T-helper 2 cell treated with Interferon-gamma antibody and Interleukin-4, amounts not matched to agents 100 ng/mL and 5 ng/mL, for 36 hours (primary cell): ENCODE data around the gene FOXP1. TPM values are rescaled to one million over a fixed set of nuclear protein-coding genes. Genes with fewer than 3 reads are reported as not detected.

Experiments used
- intact Hi-C: fragments of 100-400 bp; cut with micrococcal nuclease; formaldehyde crosslinking; loops from one replicate; pipeline ENCODE4 v1.15.1; 2023
- total RNA-seq: library from RNA; stranded (reverse); gene quantifications from 2 replicates; pipeline ENCODE4 v1.2.3, GENCODE V29; 2022

Gene FOXP1
- total RNA-seq, 1 donor from 2014 or later, result 113 TPM

GRCh38 chr3:71290301-71290700 is 293.2 kb downstream of the FOXP1 start:
- intact Hi-C loops, result no loop called here

GRCh38 chr3:71288269-71288930 is 295.1 kb downstream of the FOXP1 start:
- intact Hi-C loops, result no loop called here

GRCh38 chr3:71285086-71285485 is 298.4 kb downstream of the FOXP1 start:
- intact Hi-C loops, result no loop called here

GRCh38 chr3:71282976-71283375 is 300.6 kb downstream of the FOXP1 start:
- intact Hi-C loops, result no loop called here

- intact Hi-C loops, result no loop called here
Measured at GRCh38 chr3:71281280-71281679, 302.2 kb downstream of the FOXP1 start.

GRCh38 chr3:71277341-71277740 is 306.2 kb downstream of the FOXP1 start:
- intact Hi-C loops, result no loop called here

- intact Hi-C loops, result no loop called here
Measured at GRCh38 chr3:71276531-71276930, 307.0 kb downstream of the FOXP1 start.

- intact Hi-C loops, result no loop called here
Measured at GRCh38 chr3:71273453-71273852, 310.1 kb downstream of the FOXP1 start.

GRCh38 chr3:71271596-71271995 is 311.9 kb downstream of the FOXP1 start:
- intact Hi-C loops, result no loop called here

GRCh38 chr3:71269906-71270305 is 313.6 kb downstream of the FOXP1 start:
- intact Hi-C loops, result no loop called here

- intact Hi-C loops, result no loop called here
Measured at GRCh38 chr3:71268462-71268999, 315.0 kb downstream of the FOXP1 start.

GRCh38 chr3:71266875-71267274 is 316.7 kb downstream of the FOXP1 start:
- intact Hi-C loops, result no loop called here

- intact Hi-C loops, result no loop called here
Measured at GRCh38 chr3:71265365-71265915, 318.1 kb downstream of the FOXP1 start.

- intact Hi-C loops, result no loop called here
Measured at GRCh38 chr3:71264840-71265239, 318.7 kb downstream of the FOXP1 start.

- intact Hi-C loops, result no loop called here
Measured at GRCh38 chr3:71262364-71263265, 320.9 kb downstream of the FOXP1 start.

GRCh38 chr3:71260782-71261181 is 322.7 kb downstream of the FOXP1 start:
- intact Hi-C loops, result no loop called here

GRCh38 chr3:71258526-71258925 is 325.0 kb downstream of the FOXP1 start:
- intact Hi-C loops, result no loop called here

GRCh38 chr3:71258116-71258515 is 325.4 kb downstream of the FOXP1 start:
- intact Hi-C loops, result no loop called here

GRCh38 chr3:71255498-71255897 is 328.0 kb downstream of the FOXP1 start:
- intact Hi-C loops, result no loop called here

- intact Hi-C loops, result no loop called here
Measured at GRCh38 chr3:71254281-71255057, 329.1 kb downstream of the FOXP1 start.

GRCh38 chr3:71253169-71253568 is 330.4 kb downstream of the FOXP1 start:
- intact Hi-C loops, result no loop called here
